GM12892 (cell line): Measurements from ENCODE around the gene DTD2.

ENCODE experiments used
- POLR2A ChIP-seq: IDR thresholded peaks from 2 replicates; pipeline ENCODE4 v1.6.1; 2011; ENCODE audit warnings: low read depth, low read length, control low read depth
- POLR2AphosphoS5 ChIP-seq: IDR thresholded peaks from 2 replicates; pipeline ENCODE4 v1.6.1; 2011; ENCODE audit warnings: low read depth, low read length, control low read depth

GRCh38 chr14:31405599-31406232 lies 51.6 kb downstream of the DTD2 start:
- no peak for TF ChIP-seq POLR2A
- no peak for TF ChIP-seq POLR2AphosphoS5
